GM06990 (cell line): ENCODE results near the gene WIF1.

Experiments used
- DNase-seq: peaks from one replicate; pipeline ENCODE4 v3.0.0-alpha.2; 2011; ENCODE audit not compliant: insufficient read length; ENCODE audit errors: extremely low read depth
- H3K27me3 ChIP-seq: replicated peaks from 2 replicates; pipeline ENCODE4 v1.6.0; 2011; ENCODE audit warnings: low read length; ENCODE audit not compliant: control insufficient read depth, insufficient read depth
- H3K36me3 ChIP-seq: 2 replicates; pipeline ENCODE4 v1.5.1; 2011; ENCODE audit warnings: low read length; ENCODE audit not compliant: control insufficient read depth, insufficient read depth
- H3K4me3 ChIP-seq: replicated peaks from 2 replicates; pipeline ENCODE4 v1.5.1; 2011; ENCODE audit warnings: low read depth, mild to moderate bottlenecking, control low read depth, low read length
- TF ChIP-seq, protein P1 (sequence below): IDR thresholded peaks from 2 replicates; pipeline ENCODE4 v1.5.1; 2011; ENCODE audit warnings: low read length, control low read depth, mild to moderate bottlenecking, inconsistent platforms; ENCODE audit not compliant: insufficient read depth, poor library complexity, severe bottlenecking

The WIF1 gene

DNA sequence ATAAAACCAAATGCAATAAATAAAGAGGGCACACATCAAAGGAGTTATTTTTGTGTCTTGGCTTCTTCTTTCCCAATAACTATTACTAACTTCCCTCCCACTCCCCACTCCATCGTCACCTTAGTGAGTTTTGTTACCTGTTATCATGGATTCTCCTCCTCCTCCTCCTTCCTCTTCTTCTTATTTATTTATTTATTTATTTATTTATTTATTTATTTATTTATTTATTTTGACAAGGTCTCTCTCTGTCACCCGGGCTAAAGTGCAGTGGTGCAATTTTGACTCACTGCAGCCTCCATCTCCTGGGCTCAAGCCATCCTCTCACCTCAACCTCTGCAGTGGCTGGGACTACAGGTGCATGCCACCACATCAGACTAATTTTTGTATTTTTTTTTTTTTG lies 26.4 kb downstream of the WIF1 start:
- no peak for DNase-seq
- TF ChIP-seq, protein P1, sequence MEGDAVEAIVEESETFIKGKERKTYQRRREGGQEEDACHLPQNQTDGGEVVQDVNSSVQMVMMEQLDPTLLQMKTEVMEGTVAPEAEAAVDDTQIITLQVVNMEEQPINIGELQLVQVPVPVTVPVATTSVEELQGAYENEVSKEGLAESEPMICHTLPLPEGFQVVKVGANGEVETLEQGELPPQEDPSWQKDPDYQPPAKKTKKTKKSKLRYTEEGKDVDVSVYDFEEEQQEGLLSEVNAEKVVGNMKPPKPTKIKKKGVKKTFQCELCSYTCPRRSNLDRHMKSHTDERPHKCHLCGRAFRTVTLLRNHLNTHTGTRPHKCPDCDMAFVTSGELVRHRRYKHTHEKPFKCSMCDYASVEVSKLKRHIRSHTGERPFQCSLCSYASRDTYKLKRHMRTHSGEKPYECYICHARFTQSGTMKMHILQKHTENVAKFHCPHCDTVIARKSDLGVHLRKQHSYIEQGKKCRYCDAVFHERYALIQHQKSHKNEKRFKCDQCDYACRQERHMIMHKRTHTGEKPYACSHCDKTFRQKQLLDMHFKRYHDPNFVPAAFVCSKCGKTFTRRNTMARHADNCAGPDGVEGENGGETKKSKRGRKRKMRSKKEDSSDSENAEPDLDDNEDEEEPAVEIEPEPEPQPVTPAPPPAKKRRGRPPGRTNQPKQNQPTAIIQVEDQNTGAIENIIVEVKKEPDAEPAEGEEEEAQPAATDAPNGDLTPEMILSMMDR, result no peak
- no peaks in the 10 kb centered on the region for H3K27me3 ChIP-seq

DNA sequence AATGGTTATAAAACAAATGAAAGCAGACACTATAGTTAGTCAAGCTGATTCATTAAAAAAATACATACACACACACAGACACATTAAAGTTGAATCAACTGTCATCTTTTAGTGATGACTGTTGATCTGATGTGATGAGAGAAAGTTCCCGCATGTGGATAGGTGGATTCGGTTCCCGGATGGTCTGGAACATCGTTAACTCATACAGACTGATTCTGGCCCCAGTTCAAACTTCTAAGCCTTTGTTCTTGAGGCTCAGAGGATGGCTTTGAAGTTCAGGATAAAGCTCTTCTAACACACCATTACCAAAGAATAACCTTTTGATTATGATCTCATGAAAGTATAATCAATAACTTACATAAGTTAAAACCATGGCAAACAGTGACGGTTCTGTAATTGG lies 27.5 kb downstream of the WIF1 start:
- no peak for DNase-seq
- H3K36me3 ChIP-seq, result no peaks in the 10 kb centered on the region
- no peak overlapping the region for H3K4me3 ChIP-seq
- no peaks in the 10 kb centered on the region for H3K27me3 ChIP-seq
- TF ChIP-seq, protein P1, result no peak

More for the DNA sequence above, 26.4 kb downstream of the WIF1 start:
- Histone ChIP-seq H3K36me3 (no peaks in the 10 kb centered on the region), H3K4me3 (no peak overlapping the region)

DNA sequence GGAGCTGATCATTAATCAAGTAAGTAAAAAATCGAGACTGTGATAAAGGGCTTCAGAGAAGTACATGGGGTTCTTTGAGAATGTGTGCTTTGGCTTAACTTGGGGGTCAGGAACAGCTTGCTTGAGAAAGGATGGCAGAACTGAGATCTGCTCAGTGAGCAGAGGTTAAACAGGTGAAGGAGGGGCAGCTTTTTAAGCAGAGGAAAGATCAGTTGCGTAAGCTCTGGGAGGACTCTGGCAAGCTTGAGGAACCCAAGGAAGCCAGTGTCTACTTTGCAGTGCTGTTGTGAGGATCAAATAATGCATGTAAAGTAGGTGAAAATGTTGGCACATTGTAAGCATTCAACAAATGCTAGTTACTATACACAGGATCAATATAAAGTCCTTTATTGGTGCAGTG lies 30.6 kb downstream of the WIF1 start:
- DNase-seq, result no peak
- Histone ChIP-seq H3K27me3 (no peaks in the 10 kb centered on the region), H3K36me3 (no peaks in the 10 kb centered on the region), H3K4me3 (no peak overlapping the region)
- TF ChIP-seq, protein P1, result no peak

DNA sequence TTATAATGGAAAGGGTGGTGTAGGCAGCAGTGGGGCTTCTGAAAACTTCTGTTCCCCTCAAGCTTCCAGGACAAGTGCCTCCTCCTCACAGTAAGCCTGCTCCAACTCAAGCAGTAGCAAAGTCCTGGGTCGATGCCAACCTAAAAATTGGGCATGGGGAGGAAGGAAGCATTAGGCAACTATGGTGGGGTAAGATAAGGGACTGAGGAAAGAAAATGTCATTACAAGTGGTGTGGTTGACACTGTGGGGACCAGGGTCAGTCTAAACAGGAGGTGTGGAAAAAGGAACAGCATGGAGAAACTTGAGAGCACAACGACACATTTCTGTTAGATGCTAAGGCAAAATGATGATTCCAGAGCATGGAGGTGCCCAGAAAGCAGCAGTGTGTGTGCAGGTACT lies 34.9 kb downstream of the WIF1 start:
- DNase-seq, result no peak
- no peaks in the 10 kb centered on the region for H3K27me3 ChIP-seq
- TF ChIP-seq, protein P1, result no peak
- H3K4me3 ChIP-seq, result no peak overlapping the region
- no peaks in the 10 kb centered on the region for H3K36me3 ChIP-seq

DNA sequence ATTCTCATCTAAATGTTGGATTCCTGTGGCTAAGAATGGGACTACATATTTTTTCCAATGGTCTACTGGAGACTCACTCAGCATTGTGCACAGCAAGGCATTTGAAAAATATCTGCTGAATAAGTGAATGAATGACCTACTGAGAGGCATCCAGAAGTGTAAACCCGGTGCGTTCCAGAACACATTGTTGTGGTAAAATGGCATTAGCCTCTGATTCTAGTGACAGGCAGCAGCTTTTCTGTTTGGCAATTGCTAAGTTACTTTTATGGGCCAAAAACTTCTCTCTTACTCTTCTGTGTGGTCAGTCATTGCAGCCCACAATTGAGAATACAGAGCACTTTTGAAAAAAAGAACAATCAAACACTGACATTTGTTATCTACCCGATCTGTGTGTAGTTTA lies 36.5 kb downstream of the WIF1 start:
- Histone ChIP-seq H3K36me3 (no peaks in the 10 kb centered on the region), H3K4me3 (no peak overlapping the region), H3K27me3 (no peaks in the 10 kb centered on the region)
- TF ChIP-seq, protein P1, result no peak
- no peak for DNase-seq

DNA sequence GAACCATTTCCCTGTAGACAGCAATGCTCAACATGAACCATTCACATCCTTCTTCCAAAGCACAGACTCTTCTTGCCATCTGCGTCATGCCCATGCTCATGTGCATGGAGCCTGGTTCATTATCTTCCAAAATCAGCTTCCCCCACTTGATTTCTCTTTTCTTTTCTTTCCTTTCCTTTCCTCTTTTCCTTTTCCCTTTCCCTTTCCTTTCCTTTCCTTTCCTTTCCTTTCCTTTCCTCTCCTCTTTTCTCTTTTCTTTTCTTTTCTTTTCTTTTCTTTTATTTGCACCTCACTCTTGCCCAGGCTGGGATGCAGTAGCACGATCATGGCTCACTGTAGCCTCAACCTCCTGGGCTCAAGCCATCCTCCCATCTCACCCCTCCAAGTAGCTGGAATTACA lies 37.5 kb downstream of the WIF1 start:
- TF ChIP-seq, protein P1, result no peak
- no peaks in the 10 kb centered on the region for H3K27me3 ChIP-seq
- DNase-seq, result no peak
- H3K4me3 ChIP-seq, result no peak overlapping the region
- H3K36me3 ChIP-seq, result no peaks in the 10 kb centered on the region
